K562 (cell line): ENCODE results near the gene NEU1. TPM values are rescaled to one million over a fixed set of nuclear protein-coding genes. Genes with fewer than 3 reads are reported as not detected.
A peak's percentile ranks its signal among the peaks of the same experiment; 100 is the strongest.

Experiments
- ATAC-seq: fragments of 200-7000 bp; cut with Tn5 transposase; 3 replicates; pipeline ENCODE4 v1.9.1; 2020; ENCODE audit warnings: moderate library complexity
- Bru-seq: library from RNA; stranded (reverse); fragments of 400-500 nt; gene quantifications from one replicate; lab custom pipeline; 2021; lab: Mats Ljungman, UMichigan
- BruChase-seq, 2 experiments: library from RNA; stranded (reverse); fragments of 400-500 nt; gene quantifications; one replicate each; lab custom pipeline; 2021; lab: Mats Ljungman, UMichigan
- BruUV-seq: library from RNA; stranded (reverse); fragments of 400-500 nt; replicated peaks from 2 replicates; lab custom pipeline; 2021; lab: Mats Ljungman, UMichigan
- CTCF ChIA-PET: fragments of 300-600 bp; formaldehyde crosslinking; extraction: SDS; loops from one replicate; lab custom pipeline; 2021; ENCODE audit warnings: low intra/inter-chr PET ratio; lab: Yijun Ruan, JAX
- POLR2A ChIA-PET: fragments of 300-600, 350-650 bp; sonication (Branson Sonifier 250); formaldehyde crosslinking; extraction: SDS; loops from one replicate; lab custom pipeline; 2021; ENCODE audit warnings: antibody characterized with exemption, inconsistent platforms; lab: Yijun Ruan, JAX
- DNase-seq, 4 experiments: peaks; one replicate each; pipeline versions ENCODE4 v3.0.0 to v3.0.0-alpha.2; 2011 to 2018; ENCODE audit warnings: low spot score in 3 of 4, mixed read lengths in 3 of 4; ENCODE audit errors: extremely low read depth in 1 of 4
- FAIRE-seq: peaks from 2 replicates; lab custom pipeline; 2011; peaks lifted over from hg19 to GRCh38; lab: Jason Lieb, UNC
- H2AFZ ChIP-seq: 2 replicates; pipeline ENCODE4 v1.6.0; 2011; ENCODE audit warnings: low read depth, low read length, control low read depth, inconsistent platforms
- H3K27ac ChIP-seq: fragments of 200-600 bp; 3 replicates; pipeline ENCODE4 v1.8.0; 2011; ENCODE audit warnings: low read depth, mild to moderate bottlenecking, control low read depth, inconsistent platforms, low read length, moderate library complexity, mixed read lengths; ENCODE audit errors: extremely low read depth
- H3K27me3 ChIP-seq, 2 experiments: fragments of 300-600 bp in 1 of 2; 2 replicates in 1 of 2; 3 replicates in 1 of 2; pipeline versions ENCODE4 v1.6.0 to v1.8.0; 2011; ENCODE audit warnings: inconsistent platforms in 2 of 2, low read length in 2 of 2, mild to moderate bottlenecking in 1 of 2, mixed read lengths in 1 of 2, moderate library complexity in 1 of 2; ENCODE audit not compliant: control insufficient read depth in 2 of 2, insufficient read depth in 2 of 2
- H3K36me3 ChIP-seq: fragments of 300-600 bp; 3 replicates; pipeline ENCODE4 v1.8.0; 2011; ENCODE audit warnings: mild to moderate bottlenecking, low read length, inconsistent platforms; ENCODE audit not compliant: control insufficient read depth, insufficient read depth
- H3K4me1 ChIP-seq, 2 experiments: fragments of 200-600 bp in 1 of 2; replicated peaks in 1 of 2; 2 replicates in 1 of 2; 3 replicates in 1 of 2; pipeline versions ENCODE4 v1.5.1 to v1.8.0; 2011; ENCODE audit warnings: inconsistent platforms in 2 of 2, low read length in 2 of 2, mild to moderate bottlenecking in 1 of 2, mixed read lengths in 1 of 2, moderate library complexity in 1 of 2; ENCODE audit not compliant: control insufficient read depth in 2 of 2, insufficient read depth in 2 of 2
- H3K4me2 ChIP-seq: 2 replicates; pipeline ENCODE4 v1.6.1; 2011; ENCODE audit warnings: low read length, control low read depth, inconsistent platforms, mixed read lengths; ENCODE audit not compliant: insufficient read depth
- H3K4me3 ChIP-seq: fragments of 200-600 bp; sonication (generic), shearing (Covaris generic); 2 replicates; pipeline ENCODE4 v1.5.1; 2016; ENCODE audit warnings: control low read depth, inconsistent platforms
- H3K79me2 ChIP-seq: fragments of 200-600 bp; 3 replicates; pipeline ENCODE4 v1.8.0; 2011; ENCODE audit warnings: low read length, inconsistent platforms; ENCODE audit not compliant: control insufficient read depth, insufficient read depth
- H3K9ac ChIP-seq, 2 experiments: 2 replicates each; pipeline versions ENCODE4 v1.6.0 to v1.6.1; 2011; ENCODE audit warnings: low read depth in 2 of 2, low read length in 2 of 2, control low read depth in 1 of 2, inconsistent platforms in 1 of 2, mild to moderate bottlenecking in 1 of 2, mixed read lengths in 1 of 2; ENCODE audit not compliant: insufficient read depth in 1 of 2
- H3K9me1 ChIP-seq: one replicate; pipeline ENCODE4 v1.6.0; 2011; ENCODE audit warnings: inconsistent platforms, mild to moderate bottlenecking, low read length, moderate library complexity; ENCODE audit not compliant: control insufficient read depth, insufficient read depth
- H3K9me3 ChIP-seq: replicated peaks from 2 replicates; pipeline ENCODE4 v1.5.1; 2011; ENCODE audit warnings: low read depth, low read length, inconsistent platforms; ENCODE audit not compliant: control insufficient read depth, insufficient read depth
- H4K20me1 ChIP-seq: replicated peaks from 2 replicates; pipeline ENCODE4 v1.6.1; 2011; ENCODE audit warnings: low read length, inconsistent platforms, mixed read lengths; ENCODE audit not compliant: control insufficient read depth, insufficient read depth
- BDP1 ChIP-seq: IDR thresholded peaks from 3 replicates; pipeline ENCODE4 v1.6.1; 2011; ENCODE audit not compliant: insufficient read length, insufficient read depth
- E2F8 ChIP-seq: fragments of 450-650 bp; IDR thresholded peaks from 2 replicates; pipeline ENCODE4 v1.7.1; 2018; ENCODE audit warnings: mild to moderate bottlenecking, low read depth; ENCODE audit not compliant: partially characterized antibody
- KLF10 ChIP-seq: fragments of 250-450 bp; sonication (Bioruptor Pico); IDR thresholded peaks from 2 replicates; pipeline ENCODE4 v1.6.1; 2021; ENCODE audit warnings: matching md5 sums
- MEIS2 ChIP-seq: fragments of 450-650 bp; IDR thresholded peaks from 2 replicates; pipeline ENCODE4 v1.6.1; 2014; ENCODE audit warnings: mild to moderate bottlenecking; ENCODE audit not compliant: partially characterized antibody
- PTTG1 ChIP-seq: fragments of 450-650 bp; IDR thresholded peaks from 2 replicates; pipeline ENCODE4 v1.6.1; 2016; ENCODE audit warnings: low read depth, mild to moderate bottlenecking, missing genetic modification characterization, missing compliant biosample characterization
- THAP7 ChIP-seq: fragments of 250-450 bp; sonication (Bioruptor Pico); IDR thresholded peaks from 2 replicates; pipeline ENCODE4 v1.5.0; 2021
- WGBS: fragments of 100-300 bp; shearing (Covaris generic); methylation state at CpG from one replicate; pipeline ENCODE4 v1.1.6; 2016; ENCODE audit warnings: low coverage, mixed read lengths; ENCODE audit not compliant: insufficient coverage; ENCODE audit errors: missing lambda C conversion rate; 5-methylcytosine and 5-hydroxymethylcytosine counted together
- in situ Hi-C: fragments of 300-500 bp; cut with MboI; formaldehyde crosslinking; loops from 4 replicates; pipeline ENCODE4 v1.15.0; 2018; ENCODE audit warnings: inconsistent platforms, mixed read lengths
- intact Hi-C: fragments of 100-400 bp; cut with micrococcal nuclease; formaldehyde crosslinking; loops from 2 replicates; pipeline ENCODE4 v1.14.2; 2022
- long read RNA-seq, 3 experiments: library from polyadenylated mRNA in 2 of 3; library from RNA in 1 of 3; unstranded in 2 of 3; stranded (forward) in 1 of 3; transcript quantifications; one replicate each; pipeline ENCODE4 v2.0.0, GENCODE V29; 2019 to 2022
- polyA minus RNA-seq, 3 experiments: library from RNA; depleted of rRNA, polyadenylated mRNA; stranded (reverse); fragments of >200 nt; gene quantifications; 2 replicates each; pipeline ENCODE4 v1.2.3, GENCODE V29; 2011
- polyA plus RNA-seq, 8 experiments: library from polyadenylated mRNA; depleted of rRNA in 4 of 8; stranded (reverse) in 5 of 8; unstranded in 3 of 8; fragments of >200 nt; fragmentation: Nextera tagmentation in 2 of 8; fragmentation: Illumina TruSeq in 1 of 8; extraction: Ambion mirVana in 2 of 8; extraction: Trizol in 1 of 8; gene quantifications; 2 replicates each; pipeline versions ENCODE4 v1.2.1 to v1.2.3, GENCODE V29; 2011 to 2014; ENCODE audit warnings: inconsistent platforms in 1 of 8, missing spikeins in 1 of 8
- total RNA-seq, 7 experiments: library from RNA; depleted of rRNA in 6 of 7; stranded (reverse); fragments of >200 nt in 6 of 7; fragmentation: Illumina TruSeq in 2 of 7; extraction: Trizol in 2 of 7; gene quantifications; 2 replicates each; pipeline versions ENCODE4 v1.2.1 to v1.2.3, GENCODE V29; 2011 to 2021; ENCODE audit warnings: low replicate concordance in 1 of 7

Gene NEU1
- 67.7 and 179 TPM in 2 replicates for total RNA-seq (2011; cell fraction: chromatin; rRNA removed; ENCODE audit: low replicate concordance)
- total RNA-seq (2011; cell fraction: nucleolus; rRNA removed): 199 and 231 TPM in 2 replicates
- total RNA-seq (2011; cell fraction: nucleoplasm; rRNA removed): 148 and 162 TPM in 2 replicates
- total RNA-seq (2014; rRNA removed) (50.3 and 54.0 TPM in 2 replicates), total RNA-seq (2014; rRNA removed; fragmentation: Illumina TruSeq; extraction: Trizol) (30.9 and 33.6 TPM in 2 replicates), total RNA-seq (2015; rRNA removed; fragmentation: Illumina TruSeq; extraction: Trizol) (63.9 and 64.3 TPM in 2 replicates), total RNA-seq (2021) (44.8 and 51.0 TPM in 2 replicates), polyA plus RNA-seq (2011; rRNA removed) (67.8 and 79.4 TPM in 2 replicates), polyA plus RNA-seq (2014; fragmentation: Illumina TruSeq; extraction: Trizol) (53.4 and 60.3 TPM in 2 replicates), polyA plus RNA-seq (2014; fragmentation: Nextera tagmentation; extraction: Ambion mirVana) (10 to 100 TPM; 14.8 to 20.6 TPM), polyA plus RNA-seq (2014; rRNA removed) (51.5 and 51.9 TPM in 2 replicates), polyA minus RNA-seq (2011; rRNA and poly(A)+ RNA removed) (39.7 and 44.9 TPM in 2 replicates), Bru-seq, nascent RNA (percentile 75 among the genes with signal in this experiment), BruChase-seq, experiment 1, labeled RNA remaining after a 2-hour chase (percentile 81 among the genes with signal in this experiment), BruChase-seq, experiment 2, labeled RNA remaining after a 6-hour chase (percentile 94 among the genes with signal in this experiment)
- polyA plus RNA-seq (2011; cell fraction: cytosol; rRNA removed): 96.7 and 120 TPM in 2 replicates
- polyA plus RNA-seq (2011; cell fraction: nucleus; rRNA removed): 72.0 and 94.4 TPM in 2 replicates
- polyA plus RNA-seq (2012): 72.5 and 193 TPM in 2 replicates
- 32.9 and 34.4 TPM in 2 replicates for polyA minus RNA-seq (2011; cell fraction: cytosol; rRNA and poly(A)+ RNA removed)
- 21.7 and 26.9 TPM in 2 replicates for polyA minus RNA-seq (2011; cell fraction: nucleus; rRNA and poly(A)+ RNA removed)
- long read RNA-seq, experiment 1, full-length matches to known transcripts: 132 of 233 reads
- long read RNA-seq, experiment 1, partial matches to known transcripts: 58 of 233 reads
- long read RNA-seq, experiment 1, other reads (novel, unspliced or antisense): 43 of 233 reads
- long read RNA-seq, experiment 2, transcript NEU1-206 (6 exons, 2,045 nt): major isoform, 70 of 93 reads
- long read RNA-seq, experiment 2, partial matches to known transcripts: 15 of 93 reads
- long read RNA-seq, experiment 2, other reads (novel, unspliced or antisense): 8 of 93 reads
- long read RNA-seq, experiment 3, full-length matches to known transcripts: 79 of 92 reads
- long read RNA-seq, experiment 3, partial matches to known transcripts: 5 of 92 reads
- long read RNA-seq, experiment 3, other reads (novel, unspliced or antisense): 8 of 92 reads

- peak; percentile 100 for FAIRE-seq
- ChIA-PET CTCF (interaction anchor here (0.6 to 1.1 kb wide), 2 partner anchors 182 to 253 kb away, joined by 3 to 5 read pairs; partner anchors contain the start of gene LY6G5C), POLR2A (interaction anchor here (0.5 to 4.3 kb wide), 35 partner anchors 10 to 264 kb away, joined by 3 to 123 read pairs (median 5); partner anchors contain the start of genes ABHD16A, BAG6, C6orf47 and CSNK2B)
- in situ Hi-C loops (loop anchor here (5.0 kb wide), 1 partner anchor 200 kb away; the partner anchor contains the start of genes C6orf47 and GPANK1), intact Hi-C loops (loop anchor here (1.0 to 2.0 kb wide), 6 partner anchors 28 to 315 kb away; partner anchors contain the start of genes BAG6, LY6G5C and NFKBIL1)
- peaks cover 9% of the 10 kb centered on the region for H3K9me1 ChIP-seq
- H3K27ac ChIP-seq: peak within 1 kb of the TSS; percentile 73
- WGBS: under 1% methylated on average over 64 of the region's 64 CpGs
- peak within 1 kb of the TSS; percentile 90 for H2AFZ ChIP-seq
- H3K9ac ChIP-seq: peak within 1 kb of the TSS; percentile 73 to 95
- ATAC-seq: peak; percentile 98
- peaks cover 24% of the 10 kb centered on the region for H3K79me2 ChIP-seq
- H3K4me2 ChIP-seq: peak within 1 kb of the TSS; percentile 85
- peak; percentile 100 for DNase-seq
- H3K36me3 ChIP-seq: peaks cover 49% of the 10 kb centered on the region; the same call in 2 of the 3 replicates
- H3K4me3 ChIP-seq: peak within 1 kb of the TSS; percentile 62
- no peaks in the 10 kb centered on the region for H3K27me3 ChIP-seq
- no peaks in the 10 kb centered on the region for H3K9me3 ChIP-seq
- no TSS peak for BruUV-seq
- H4K20me1 ChIP-seq: no peaks in the 10 kb centered on the region
- H3K4me1 ChIP-seq: peaks cover 13 to 43% of the 10 kb centered on the region in 2 experiments; a peak in 4 of 5 replicates
- TF ChIP-seq THAP7 (CRISPR knock-in tag) (peak; percentile 91; the same call in 1 of the 2 replicates), BDP1 (no peak), KLF10 (CRISPR knock-in tag) (no peak), MEIS2 (peak; percentile 52), PTTG1 (tag) (no peak), E2F8 (peak; percentile 80)
Observed at GRCh38 chr6:31862344-31863235, at the start of gene NEU1. Gene NEU1 (minus strand): TSS chr6:31862821. CDS start chr6:31862776, 45 bp downstream.
